AG04450 (cell line): ENCODE data around the gene CCDC82. TPM values are rescaled to one million over a fixed set of nuclear protein-coding genes. Genes with fewer than 3 reads are reported as not detected.

Experiments
- CTCF ChIA-PET: fragments of 300-600, 350-600 bp; formaldehyde crosslinking; extraction: SDS; loops from one replicate; lab custom pipeline; 2022; ENCODE audit warnings: antibody characterized with exemption, inconsistent platforms; lab: Charles Lee
- POLR2A ChIA-PET: fragments of 350-600 bp; formaldehyde crosslinking; extraction: SDS; loops from one replicate; lab custom pipeline; 2021; ENCODE audit warnings: antibody characterized with exemption, inconsistent platforms; lab: Yijun Ruan, JAX
- DNase-seq: peaks from one replicate; pipeline ENCODE4 v3.0.0-alpha.2; 2011; ENCODE audit warnings: low read depth, low spot score
- H3K27ac ChIP-seq: one replicate; pipeline ENCODE4 v1.5.1; 2012; ENCODE audit warnings: low read depth, low read length, control low read depth
- H3K27me3 ChIP-seq: one replicate; pipeline ENCODE4 v1.6.0; 2012; ENCODE audit warnings: low read length; ENCODE audit not compliant: control insufficient read depth, insufficient read depth
- H3K4me3 ChIP-seq: 2 replicates; pipeline ENCODE4 v1.5.1; 2011; ENCODE audit warnings: mild to moderate bottlenecking, low read depth, low read length, control low read depth
- H3K9me3 ChIP-seq: 2 replicates; pipeline ENCODE4 v1.5.1; 2012; ENCODE audit warnings: low read length; ENCODE audit not compliant: control insufficient read depth, insufficient read depth
- polyA plus RNA-seq: library from polyadenylated mRNA; depleted of rRNA; stranded (reverse); fragments of >200 nt; gene quantifications from 2 replicates; pipeline ENCODE4 v1.2.3, GENCODE V29; 2011
- TF ChIP-seq, protein P1 (sequence below): IDR thresholded peaks from 2 replicates; pipeline ENCODE4 v1.5.1; 2011; ENCODE audit warnings: low read depth, low read length, control low read depth, inconsistent platforms

CCDC82 gene
- polyA plus RNA-seq, 1 experiment = 20.4 TPM

DNA sequence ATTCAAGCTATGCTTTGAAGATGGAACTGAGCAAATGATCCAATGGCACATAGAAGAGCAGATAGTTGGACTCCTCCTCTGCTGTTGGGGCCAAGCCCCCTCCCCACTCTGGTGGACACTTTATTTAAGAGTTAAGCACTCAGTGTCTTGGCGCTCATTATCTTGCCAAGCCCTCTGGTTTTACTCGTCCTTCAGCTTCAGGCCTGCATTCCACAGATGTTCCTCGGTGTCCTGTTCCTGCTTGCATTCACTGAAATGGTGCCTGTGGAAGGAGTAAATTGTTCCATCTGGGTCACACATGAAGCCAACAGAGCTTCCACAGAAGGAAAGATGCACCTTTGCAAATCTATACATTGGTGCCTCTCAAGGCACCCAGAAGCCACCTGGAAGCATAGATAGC is 72.8 kb downstream of the CCDC82 start:
- Histone ChIP-seq H3K4me3 (no peak overlapping the region), H3K27me3 (no peaks in the 10 kb centered on the region), H3K27ac (no peak overlapping the region), H3K9me3 (no peaks in the 10 kb centered on the region)
- ChIA-PET CTCF (interaction anchor here (1.2 kb wide), 1 partner anchor 26 kb away, joined by 3 read pairs; the partner anchor contains the start of gene MAML2), POLR2A (no interaction called here)
- no peak for DNase-seq
- TF ChIP-seq, protein P1, sequence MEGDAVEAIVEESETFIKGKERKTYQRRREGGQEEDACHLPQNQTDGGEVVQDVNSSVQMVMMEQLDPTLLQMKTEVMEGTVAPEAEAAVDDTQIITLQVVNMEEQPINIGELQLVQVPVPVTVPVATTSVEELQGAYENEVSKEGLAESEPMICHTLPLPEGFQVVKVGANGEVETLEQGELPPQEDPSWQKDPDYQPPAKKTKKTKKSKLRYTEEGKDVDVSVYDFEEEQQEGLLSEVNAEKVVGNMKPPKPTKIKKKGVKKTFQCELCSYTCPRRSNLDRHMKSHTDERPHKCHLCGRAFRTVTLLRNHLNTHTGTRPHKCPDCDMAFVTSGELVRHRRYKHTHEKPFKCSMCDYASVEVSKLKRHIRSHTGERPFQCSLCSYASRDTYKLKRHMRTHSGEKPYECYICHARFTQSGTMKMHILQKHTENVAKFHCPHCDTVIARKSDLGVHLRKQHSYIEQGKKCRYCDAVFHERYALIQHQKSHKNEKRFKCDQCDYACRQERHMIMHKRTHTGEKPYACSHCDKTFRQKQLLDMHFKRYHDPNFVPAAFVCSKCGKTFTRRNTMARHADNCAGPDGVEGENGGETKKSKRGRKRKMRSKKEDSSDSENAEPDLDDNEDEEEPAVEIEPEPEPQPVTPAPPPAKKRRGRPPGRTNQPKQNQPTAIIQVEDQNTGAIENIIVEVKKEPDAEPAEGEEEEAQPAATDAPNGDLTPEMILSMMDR = no peak

DNA sequence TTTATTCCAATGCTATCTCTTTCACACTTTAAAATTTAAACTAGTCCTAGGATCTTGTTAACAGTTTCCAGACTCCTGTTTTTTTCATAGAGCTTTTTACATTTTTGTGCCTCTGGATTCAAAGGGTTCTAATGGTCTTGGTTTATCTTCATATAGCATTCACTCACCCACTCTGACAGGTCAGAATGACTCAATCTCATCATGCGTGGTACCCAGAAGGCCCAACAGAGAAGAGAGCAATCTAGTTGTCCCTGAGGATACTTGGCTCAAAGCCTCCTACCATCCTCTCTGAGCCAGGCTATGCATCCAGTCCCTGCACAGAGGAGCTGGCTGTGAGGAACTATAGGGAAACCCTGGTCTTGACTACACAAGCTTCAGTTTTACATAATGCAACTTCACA is 74.2 kb downstream of the CCDC82 start:
- Histone ChIP-seq H3K27me3 (no peaks in the 10 kb centered on the region), H3K4me3 (no peak overlapping the region), H3K27ac (no peak overlapping the region), H3K9me3 (no peaks in the 10 kb centered on the region)
- ChIA-PET POLR2A (no interaction called here), CTCF (interaction anchor here (1.4 kb wide), 1 partner anchor 23 kb away, joined by 3 read pairs; no protein-coding TSS in a partner anchor)
- DNase-seq = no peak
- TF ChIP-seq, protein P1 = no peak

DNA sequence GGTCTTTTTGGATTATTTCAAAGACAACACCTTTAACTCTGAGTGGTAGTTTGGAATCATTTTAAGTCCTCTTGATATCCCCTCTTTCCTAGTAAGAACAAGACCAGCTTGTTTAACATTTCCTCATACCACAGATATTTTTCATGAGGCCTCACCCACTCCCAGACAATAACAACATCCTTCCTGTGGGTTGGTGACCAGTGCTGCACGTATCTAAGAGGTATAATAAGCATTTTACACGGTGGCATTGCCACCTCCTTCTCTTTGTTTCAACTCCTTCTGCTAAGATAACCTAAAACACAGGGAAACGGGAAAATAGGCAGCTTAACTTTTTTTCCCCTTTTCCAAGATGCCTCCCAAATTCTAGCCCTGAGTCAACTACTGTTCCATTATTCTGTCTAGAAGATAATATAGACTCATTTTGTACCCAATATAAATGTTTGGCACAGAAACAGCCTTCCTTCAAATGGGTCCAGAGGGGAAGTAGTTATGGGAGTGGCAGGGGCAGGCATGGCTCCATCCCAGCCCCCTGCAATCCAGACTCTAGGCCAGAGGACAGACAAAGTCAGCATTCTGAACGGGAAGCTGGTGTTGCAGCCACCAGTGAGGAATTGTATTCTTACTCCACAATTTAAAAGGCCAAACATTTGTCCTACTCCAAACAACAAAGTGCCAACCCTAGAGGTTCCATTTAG is 75.2 kb downstream of the CCDC82 start:
- TF ChIP-seq, protein P1 = no peak
- no peak overlapping the region for H3K4me3 ChIP-seq
- no peak for DNase-seq
- POLR2A ChIA-PET = interaction anchor here (0.5 kb wide), 1 partner anchor 259 kb away, joined by 3 read pairs; no protein-coding TSS in a partner anchor
- H3K27me3 ChIP-seq = no peaks in the 10 kb centered on the region
- CTCF ChIA-PET = interaction anchor here (1.4 to 2.3 kb wide), 3 partner anchors 10 to 29 kb away, joined by 3 to 9 read pairs (median 8); partner anchors contain the start of gene MAML2
- no peaks in the 10 kb centered on the region for H3K9me3 ChIP-seq
- H3K27ac ChIP-seq = peak overlapping the region; percentile 74

DNA sequence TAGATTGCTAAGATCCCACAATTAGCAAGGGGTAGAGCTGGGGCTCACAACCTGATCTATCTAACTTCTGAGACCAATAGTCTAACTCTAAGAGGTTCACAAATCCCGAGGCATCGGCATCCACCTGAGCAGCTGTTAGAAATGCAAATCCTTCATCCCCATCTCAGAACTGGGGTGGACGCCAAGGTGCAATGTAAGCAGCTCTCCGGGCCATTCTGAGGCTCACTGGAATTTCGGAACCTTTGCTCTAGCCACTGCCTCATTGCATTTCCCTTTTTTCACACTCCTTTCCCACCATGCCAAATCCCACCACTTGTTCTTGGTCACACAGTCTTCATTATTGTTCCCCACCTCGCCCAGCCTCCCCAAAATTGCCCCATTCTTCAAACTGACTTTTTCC is 76.5 kb downstream of the CCDC82 start:
- POLR2A ChIA-PET = no interaction called here
- CTCF ChIA-PET = interaction anchor here (0.9 to 9.9 kb wide), 3 partner anchors 12 to 32 kb away, joined by 3 to 63 read pairs (median 8); partner anchors contain the start of gene MAML2
- DNase-seq = no peak
- no peaks in the 10 kb centered on the region for H3K9me3 ChIP-seq
- H3K4me3 ChIP-seq = no peak overlapping the region
- TF ChIP-seq, protein P1 = no peak
- no peak overlapping the region for H3K27ac ChIP-seq
- no peaks in the 10 kb centered on the region for H3K27me3 ChIP-seq

DNA sequence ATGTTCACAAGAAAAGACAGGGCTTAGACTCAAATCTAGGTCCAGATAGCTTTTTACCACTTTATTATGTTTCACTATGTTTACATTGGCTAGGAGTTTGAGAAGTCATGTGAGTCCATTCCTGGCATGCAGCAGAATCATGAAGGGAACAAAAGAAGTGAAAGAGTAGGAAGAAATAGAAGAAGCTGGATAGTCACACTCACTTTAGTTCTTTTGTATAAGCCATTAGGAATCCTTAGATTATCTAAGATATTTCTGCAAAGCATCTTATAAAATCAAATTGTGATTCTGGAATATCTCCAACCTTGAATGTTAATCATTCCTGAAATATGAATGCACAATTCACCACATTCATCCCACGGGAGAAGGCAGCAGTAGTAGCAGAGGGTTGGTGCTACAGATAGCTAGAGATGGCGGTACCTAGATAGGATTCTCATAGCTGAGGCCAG is 78.6 kb downstream of the CCDC82 start:
- POLR2A ChIA-PET = interaction anchor here (0.5 to 1.2 kb wide), 2 partner anchors 14 to 162 kb away, joined by 4 read pairs; no protein-coding TSS in a partner anchor
- H3K27me3 ChIP-seq = no peaks in the 10 kb centered on the region
- H3K9me3 ChIP-seq = no peaks in the 10 kb centered on the region
- no peak overlapping the region for H3K4me3 ChIP-seq
- no peak for DNase-seq
- TF ChIP-seq, protein P1 = no peak
- CTCF ChIA-PET = interaction anchor here (9.9 kb wide), 1 partner anchor 31 kb away, joined by 63 read pairs; the partner anchor contains the start of gene MAML2
- H3K27ac ChIP-seq = peak overlapping the region; percentile 69
